Measurements from ENCODE around the gene LPCAT3.

DNA sequence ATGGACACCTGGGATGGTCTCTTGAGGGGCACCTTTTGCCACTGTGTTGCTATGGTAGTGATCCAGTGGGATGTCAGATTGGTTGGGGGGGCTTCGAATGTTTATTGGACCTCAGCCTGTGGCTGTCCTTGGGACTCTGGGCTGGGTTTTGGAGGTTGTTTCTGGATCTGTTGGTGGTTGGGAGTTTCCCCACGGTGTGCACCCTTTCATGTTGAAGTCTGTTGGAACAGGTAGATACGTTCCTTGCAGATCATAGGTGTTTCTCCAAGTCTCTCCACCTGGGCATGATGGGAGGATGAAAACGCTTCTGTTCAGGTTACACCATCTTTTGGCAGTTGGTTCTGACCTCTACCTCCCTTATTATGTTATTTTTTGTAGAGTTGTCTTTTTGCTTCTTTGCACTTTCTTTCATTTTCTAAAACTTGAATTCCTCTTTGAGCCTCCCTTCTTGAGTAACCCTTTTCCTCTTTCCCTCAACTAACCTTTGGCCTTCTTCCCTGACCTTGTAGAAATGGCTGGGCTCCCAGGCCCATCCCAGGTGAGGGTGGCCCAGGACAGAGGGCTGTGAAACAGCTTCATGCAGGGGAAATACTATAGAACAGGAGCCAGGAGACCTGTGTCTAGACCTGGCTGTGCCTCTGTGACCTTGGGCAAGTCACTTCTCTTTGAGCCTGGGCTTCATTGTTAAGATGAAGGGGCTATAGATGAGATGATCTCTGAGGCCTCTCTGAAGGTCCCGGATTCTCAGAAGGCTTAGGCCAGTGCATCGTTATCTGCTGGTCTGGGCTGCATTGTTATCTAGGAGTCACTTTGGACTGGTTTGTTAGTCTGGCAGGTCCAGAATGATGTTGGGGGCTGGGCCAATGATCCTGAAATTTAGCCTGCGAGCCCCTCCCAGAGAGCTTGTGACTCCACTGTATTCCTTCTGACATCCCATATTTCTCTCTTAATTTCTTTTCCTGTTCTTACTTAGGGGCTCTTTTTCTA lies 88.5 kb downstream of the LPCAT3 start:
- TF ChIP-seq POLR2A (IDR thresholded peaks at IDR 0.05; ENCODE audit: low read length) (peak; percentile 21), GATA1 (IDR thresholded peaks at IDR 0.05; ENCODE audit: low read depth, low read length) (no peak)
